Upper lobe of left lung (tissue), 4 donors: Measurements from ENCODE around the gene EYA2.

Experiments used
- CTCF ChIP-seq, 6 experiments: fragments of 450-650 bp in 4 of 6; fragments of 200-600 bp in 2 of 6; sonication (generic) in 2 of 6; IDR thresholded peaks; one replicate each; pipeline ENCODE4 v1.5.1; 2016 to 2019; ENCODE audit warnings: antibody characterized with exemption in 6 of 6
- EP300 ChIP-seq, 4 donors: sonication (generic); formaldehyde crosslinking; IDR thresholded peaks; one replicate each; pipeline ENCODE4 v1.5.1; 2017; ENCODE audit warnings: antibody characterized with exemption in 4 of 4, control low read depth in 2 of 4

- TF ChIP-seq CTCF (IDR thresholded peaks at IDR 0.05) (no peak), EP300 (IDR thresholded peaks at IDR 0.05) (no peak)
Observed at GRCh38 chr20:47141350-47141921, 246.8 kb downstream of the EYA2 start.
